B cell (primary cell): ENCODE measurements around the gene DRAP1.
"Not testable (repeated sequence)": the region's sequence is repeated elsewhere in the genome, so short reads cannot be mapped to it uniquely, and the experiment has no call there.

Source experiments
- EZH2 ChIP-seq: IDR thresholded peaks from 2 replicates; pipeline ENCODE4 v1.6.1; 2012; ENCODE audit warnings: borderline replicate concordance, low read depth, mild to moderate bottlenecking, moderate library complexity, low read length; ENCODE audit not compliant: insufficient read depth, poor library complexity, severe bottlenecking
- TF ChIP-seq, protein P1 (sequence below): fragments of 200-600 bp; IDR thresholded peaks from one replicate; pipeline ENCODE4 v1.8.0; 2022; ENCODE audit warnings: antibody characterized with exemption, mild to moderate bottlenecking

- TF ChIP-seq, protein P1, sequence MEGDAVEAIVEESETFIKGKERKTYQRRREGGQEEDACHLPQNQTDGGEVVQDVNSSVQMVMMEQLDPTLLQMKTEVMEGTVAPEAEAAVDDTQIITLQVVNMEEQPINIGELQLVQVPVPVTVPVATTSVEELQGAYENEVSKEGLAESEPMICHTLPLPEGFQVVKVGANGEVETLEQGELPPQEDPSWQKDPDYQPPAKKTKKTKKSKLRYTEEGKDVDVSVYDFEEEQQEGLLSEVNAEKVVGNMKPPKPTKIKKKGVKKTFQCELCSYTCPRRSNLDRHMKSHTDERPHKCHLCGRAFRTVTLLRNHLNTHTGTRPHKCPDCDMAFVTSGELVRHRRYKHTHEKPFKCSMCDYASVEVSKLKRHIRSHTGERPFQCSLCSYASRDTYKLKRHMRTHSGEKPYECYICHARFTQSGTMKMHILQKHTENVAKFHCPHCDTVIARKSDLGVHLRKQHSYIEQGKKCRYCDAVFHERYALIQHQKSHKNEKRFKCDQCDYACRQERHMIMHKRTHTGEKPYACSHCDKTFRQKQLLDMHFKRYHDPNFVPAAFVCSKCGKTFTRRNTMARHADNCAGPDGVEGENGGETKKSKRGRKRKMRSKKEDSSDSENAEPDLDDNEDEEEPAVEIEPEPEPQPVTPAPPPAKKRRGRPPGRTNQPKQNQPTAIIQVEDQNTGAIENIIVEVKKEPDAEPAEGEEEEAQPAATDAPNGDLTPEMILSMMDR: not testable (repeated sequence)
- TF ChIP-seq EZH2: not testable (repeated sequence)
Observed at GRCh38 chr11:65892137-65892540, 27.1 kb upstream of the DRAP1 start.
